WTC11 (cell line): ENCODE results near the gene SMIM1. TPM values are rescaled to one million over a fixed set of nuclear protein-coding genes. Genes with fewer than 3 reads are reported as not detected.

ENCODE experiments used
- ATAC-seq: fragments of 200-7000 bp; cut with Tn5 transposase; 2 replicates; pipeline ENCODE4 v1.10.0; 2021; ENCODE audit warnings: mild to moderate bottlenecking, moderate library complexity
- CTCF ChIA-PET: fragments of 300-600 bp; sonication (Branson Sonifier 250); formaldehyde crosslinking; loops from one replicate; lab custom pipeline; 2021; ENCODE audit warnings: antibody characterized with exemption; lab: Charles Lee
- POLR2A ChIA-PET: fragments of 350-600 bp; sonication (Branson Sonifier 250); formaldehyde crosslinking; loops from one replicate; lab custom pipeline; 2021; ENCODE audit warnings: antibody characterized with exemption; lab: Charles Lee
- DNase-seq: peaks from one replicate; pipeline ENCODE4 v3.0.0; 2021; ENCODE audit warnings: low spot score
- H3K27ac Mint-ChIP-seq: 2 replicates; pipeline ENCODE4 v1.8.0; 2021; ENCODE audit warnings: mixed read lengths
- H3K27me3 Mint-ChIP-seq: 2 replicates; pipeline ENCODE4 v1.8.0; 2021; ENCODE audit warnings: low read depth, mild to moderate bottlenecking, moderate library complexity, mixed read lengths
- H3K36me3 Mint-ChIP-seq: 2 replicates; pipeline ENCODE4 v1.8.0; 2021; ENCODE audit warnings: mixed read lengths
- H3K4me1 Mint-ChIP-seq: 2 replicates; pipeline ENCODE4 v1.8.0; 2022; ENCODE audit warnings: mixed read lengths
- H3K4me3 Mint-ChIP-seq: 2 replicates; pipeline ENCODE4 v1.8.0; 2021; ENCODE audit warnings: mild to moderate bottlenecking, moderate library complexity, mixed read lengths
- H3K9me3 Mint-ChIP-seq: 2 replicates; pipeline ENCODE4 v1.8.0; 2021; ENCODE audit warnings: mixed read lengths
- ATF1 ChIP-seq: sonication (generic); formaldehyde crosslinking; IDR thresholded peaks from 2 replicates; pipeline ENCODE4 v1.8.1; 2023; ENCODE audit warnings: mild to moderate bottlenecking, moderate library complexity, missing genetic modification reagents
- ATF6 ChIP-seq: sonication (generic); formaldehyde crosslinking; IDR thresholded peaks from 2 replicates; pipeline ENCODE4 v1.8.1; 2023; ENCODE audit warnings: mild to moderate bottlenecking, missing genetic modification reagents
- CBFB ChIP-seq: sonication (generic); formaldehyde crosslinking; IDR thresholded peaks from 2 replicates; pipeline ENCODE4 v1.8.1; 2022; ENCODE audit warnings: mild to moderate bottlenecking, low read depth, missing genetic modification reagents
- ETV6 ChIP-seq: sonication (generic); formaldehyde crosslinking; IDR thresholded peaks from 2 replicates; pipeline ENCODE4 v1.8.1; 2022; ENCODE audit warnings: mild to moderate bottlenecking, missing genetic modification reagents
- GRHL2 ChIP-seq: fragments of 250-450 bp; sonication (Bioruptor Pico); IDR thresholded peaks from 2 replicates; pipeline ENCODE4 v1.8.0; 2022; ENCODE audit warnings: mild to moderate bottlenecking, moderate library complexity; ENCODE audit not compliant: insufficient replicate concordance, severe bottlenecking
- GTF2I ChIP-seq: fragments of 250-450 bp; sonication (Bioruptor Pico); conservative IDR thresholded peaks from 2 replicates; pipeline ENCODE4 v1.4.0; 2021; ENCODE audit warnings: mild to moderate bottlenecking
- IRF2 ChIP-seq: sonication (generic); formaldehyde crosslinking; IDR thresholded peaks from 2 replicates; pipeline ENCODE4 v1.8.0; 2022; ENCODE audit warnings: low read depth, missing genetic modification reagents, borderline replicate concordance
- PRRX2 ChIP-seq: fragments of 250-450 bp; sonication (Bioruptor Pico); IDR thresholded peaks from 2 replicates; pipeline ENCODE4 v1.8.0; 2021; ENCODE audit warnings: mild to moderate bottlenecking
- SMAD3 ChIP-seq: sonication (generic); formaldehyde crosslinking; IDR thresholded peaks from 2 replicates; pipeline ENCODE4 v1.8.0; 2022; ENCODE audit warnings: missing genetic modification reagents, mild to moderate bottlenecking, borderline replicate concordance
- SMAD4 ChIP-seq: sonication (generic); formaldehyde crosslinking; IDR thresholded peaks from 2 replicates; pipeline ENCODE4 v1.8.0; 2022; ENCODE audit warnings: mild to moderate bottlenecking, missing genetic modification reagents
- SP1 ChIP-seq: sonication (generic); formaldehyde crosslinking; conservative IDR thresholded peaks from 2 replicates; pipeline ENCODE4 v1.8.1; 2022; ENCODE audit warnings: missing genetic modification reagents
- ZNF138 ChIP-seq: sonication (generic); formaldehyde crosslinking; conservative IDR thresholded peaks from 2 replicates; pipeline ENCODE4 v1.8.1; 2022; ENCODE audit warnings: mild to moderate bottlenecking, moderate library complexity, missing genetic modification reagents
- ZNF232 ChIP-seq: sonication (generic); formaldehyde crosslinking; IDR thresholded peaks from 2 replicates; pipeline ENCODE4 v1.8.0; 2022; ENCODE audit warnings: mild to moderate bottlenecking, missing genetic modification reagents
- ZNF263 ChIP-seq: sonication (generic); formaldehyde crosslinking; IDR thresholded peaks from 2 replicates; pipeline ENCODE4 v1.8.1; 2022; ENCODE audit warnings: low read depth, mild to moderate bottlenecking, moderate library complexity, missing genetic modification reagents
- total RNA-seq: library from RNA; stranded (reverse); gene quantifications from 3 replicates; pipeline ENCODE4 v1.2.3, GENCODE V29; 2021
- TF ChIP-seq, protein P1 (sequence below): sonication (generic); formaldehyde crosslinking; IDR thresholded peaks from 2 replicates; pipeline ENCODE4 v1.8.0; 2022; ENCODE audit warnings: mild to moderate bottlenecking, missing genetic modification reagents
- TF ChIP-seq, protein P2 (sequence below): sonication (generic); formaldehyde crosslinking; IDR thresholded peaks from 2 replicates; pipeline ENCODE4 v1.8.0; 2022; ENCODE audit warnings: mild to moderate bottlenecking, missing genetic modification reagents
- TF ChIP-seq, protein P3 (sequence below): sonication (generic); formaldehyde crosslinking; IDR thresholded peaks from 2 replicates; pipeline ENCODE4 v1.8.1; 2022; ENCODE audit warnings: low read depth, mild to moderate bottlenecking, moderate library complexity, missing genetic modification reagents, borderline replicate concordance
- TF ChIP-seq, protein P4 (sequence below): sonication (generic); formaldehyde crosslinking; IDR thresholded peaks from 2 replicates; pipeline ENCODE4 v1.8.1; 2022; ENCODE audit warnings: low read depth, missing genetic modification reagents, borderline replicate concordance

Gene SMIM1
- total RNA-seq, 1 experiment from 2014 or later = 10.2 TPM

DNA sequence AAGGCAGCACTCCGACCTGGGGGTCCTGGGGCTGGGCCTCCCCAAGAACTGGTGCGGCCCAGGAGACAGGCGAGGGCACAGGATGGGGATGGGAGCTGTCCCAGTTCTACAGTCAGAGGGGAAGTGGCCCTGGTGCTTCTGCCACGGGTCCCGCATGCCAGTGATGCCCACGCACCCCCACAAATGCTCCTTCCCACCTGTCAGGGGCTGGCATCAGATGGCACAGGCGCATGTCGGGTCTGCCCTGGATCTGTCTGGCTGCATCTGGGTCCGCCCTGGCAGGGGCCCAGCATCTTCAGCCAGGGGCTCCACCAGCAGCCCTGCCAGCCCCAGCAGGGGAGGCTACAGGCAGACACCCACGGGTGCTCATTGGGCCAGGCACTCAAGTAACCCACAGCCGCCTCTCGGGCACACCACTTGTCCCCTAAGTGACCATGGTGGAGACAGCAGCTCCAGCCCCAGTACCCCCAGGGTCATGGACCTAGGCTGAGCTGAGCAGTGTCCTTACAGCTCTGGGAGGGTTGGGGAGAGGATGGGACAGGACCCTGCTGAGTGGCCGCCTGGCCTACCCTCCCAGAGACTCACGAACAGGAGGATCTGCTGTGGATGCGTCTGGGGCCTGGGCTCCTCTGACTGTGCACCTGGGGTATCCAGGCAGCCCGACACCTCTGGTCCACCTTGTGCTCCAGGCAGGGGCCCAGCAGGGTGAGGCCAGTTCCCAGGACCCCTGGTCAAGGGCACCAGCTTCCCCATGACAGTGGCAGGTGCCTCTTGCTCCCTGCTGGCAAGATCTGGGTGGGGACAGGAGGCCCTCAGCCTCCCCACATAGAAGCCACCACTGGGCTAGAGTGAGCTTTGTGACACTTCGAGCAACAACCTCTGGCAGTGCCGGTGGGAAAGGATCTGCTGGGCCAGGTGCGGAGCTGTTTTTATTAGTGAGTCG lies 5.4 kb downstream of the SMIM1 start:
- ATAC-seq = no peak
- H3K27me3 Mint-ChIP-seq = no peaks in the 10 kb centered on the region
- H3K4me3 Mint-ChIP-seq = no peak overlapping the region
- no peaks in the 10 kb centered on the region for H3K9me3 Mint-ChIP-seq
- H3K4me1 Mint-ChIP-seq = peaks cover 15% of the 10 kb centered on the region
- H3K36me3 Mint-ChIP-seq = peaks cover 38% of the 10 kb centered on the region
- DNase-seq = no peak
- ChIA-PET POLR2A (interaction anchor here (0.6 to 1.2 kb wide), 2 partner anchors 14 to 1233 kb away, joined by 3 to 5 read pairs; no protein-coding TSS in a partner anchor), CTCF (interaction anchor here (0.6 to 2.5 kb wide), 5 partner anchors 16 to 1463 kb away, joined by 3 to 10 read pairs (median 3); no protein-coding TSS in a partner anchor)
- TF ChIP-seq, protein P1, sequence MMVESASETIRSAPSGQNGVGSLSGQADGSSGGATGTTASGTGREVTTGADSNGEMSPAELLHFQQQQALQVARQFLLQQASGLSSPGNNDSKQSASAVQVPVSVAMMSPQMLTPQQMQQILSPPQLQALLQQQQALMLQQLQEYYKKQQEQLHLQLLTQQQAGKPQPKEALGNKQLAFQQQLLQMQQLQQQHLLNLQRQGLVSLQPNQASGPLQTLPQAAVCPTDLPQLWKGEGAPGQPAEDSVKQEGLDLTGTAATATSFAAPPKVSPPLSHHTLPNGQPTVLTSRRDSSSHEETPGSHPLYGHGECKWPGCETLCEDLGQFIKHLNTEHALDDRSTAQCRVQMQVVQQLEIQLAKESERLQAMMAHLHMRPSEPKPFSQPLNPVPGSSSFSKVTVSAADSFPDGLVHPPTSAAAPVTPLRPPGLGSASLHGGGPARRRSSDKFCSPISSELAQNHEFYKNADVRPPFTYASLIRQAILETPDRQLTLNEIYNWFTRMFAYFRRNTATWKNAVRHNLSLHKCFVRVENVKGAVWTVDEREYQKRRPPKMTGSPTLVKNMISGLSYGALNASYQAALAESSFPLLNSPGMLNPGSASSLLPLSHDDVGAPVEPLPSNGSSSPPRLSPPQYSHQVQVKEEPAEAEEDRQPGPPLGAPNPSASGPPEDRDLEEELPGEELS = no peak
- TF ChIP-seq SMAD3 (CRISPR knock-in tag) (no peak), PRRX2 (CRISPR knock-in tag) (no peak), SMAD4 (CRISPR knock-in tag) (no peak), ZNF138 (no peak)
- TF ChIP-seq, protein P2, sequence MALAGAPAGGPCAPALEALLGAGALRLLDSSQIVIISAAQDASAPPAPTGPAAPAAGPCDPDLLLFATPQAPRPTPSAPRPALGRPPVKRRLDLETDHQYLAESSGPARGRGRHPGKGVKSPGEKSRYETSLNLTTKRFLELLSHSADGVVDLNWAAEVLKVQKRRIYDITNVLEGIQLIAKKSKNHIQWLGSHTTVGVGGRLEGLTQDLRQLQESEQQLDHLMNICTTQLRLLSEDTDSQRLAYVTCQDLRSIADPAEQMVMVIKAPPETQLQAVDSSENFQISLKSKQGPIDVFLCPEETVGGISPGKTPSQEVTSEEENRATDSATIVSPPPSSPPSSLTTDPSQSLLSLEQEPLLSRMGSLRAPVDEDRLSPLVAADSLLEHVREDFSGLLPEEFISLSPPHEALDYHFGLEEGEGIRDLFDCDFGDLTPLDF (CRISPR knock-in tag) = no peak
- no peak overlapping the region for H3K27ac Mint-ChIP-seq

GRCh38 chr1:3778590-3779264 lies 6.2 kb downstream of the SMIM1 start:
- DNase-seq (no peak), ATAC-seq (no peak)
- peaks cover 10% of the 10 kb centered on the region for H3K4me1 Mint-ChIP-seq
- no peak overlapping the region for H3K27ac Mint-ChIP-seq
- H3K36me3 Mint-ChIP-seq = peaks cover 44% of the 10 kb centered on the region
- no peaks in the 10 kb centered on the region for H3K27me3 Mint-ChIP-seq
- H3K9me3 Mint-ChIP-seq = no peaks in the 10 kb centered on the region
- CTCF ChIA-PET = interaction anchor here (0.7 to 2.5 kb wide), 4 partner anchors 15 to 1463 kb away, joined by 3 to 10 read pairs (median 4); no protein-coding TSS in a partner anchor
- POLR2A ChIA-PET = interaction anchor here (0.6 to 1.2 kb wide), 2 partner anchors 13 to 1234 kb away, joined by 3 to 5 read pairs; no protein-coding TSS in a partner anchor
- no peak overlapping the region for H3K4me3 Mint-ChIP-seq
- TF ChIP-seq ZNF263 (no peak), ETV6 (no peak), IRF2 (CRISPR knock-in tag) (no peak), GTF2I (CRISPR knock-in tag) (no peak), ATF6 (CRISPR knock-in tag) (no peak), GRHL2 (CRISPR knock-in tag) (no peak), CBFB (CRISPR knock-in tag) (no peak), ATF1 (CRISPR knock-in tag) (no peak), SP1 (CRISPR knock-in tag) (no peak), ZNF232 (CRISPR knock-in tag) (no peak)
- TF ChIP-seq, protein P3, sequence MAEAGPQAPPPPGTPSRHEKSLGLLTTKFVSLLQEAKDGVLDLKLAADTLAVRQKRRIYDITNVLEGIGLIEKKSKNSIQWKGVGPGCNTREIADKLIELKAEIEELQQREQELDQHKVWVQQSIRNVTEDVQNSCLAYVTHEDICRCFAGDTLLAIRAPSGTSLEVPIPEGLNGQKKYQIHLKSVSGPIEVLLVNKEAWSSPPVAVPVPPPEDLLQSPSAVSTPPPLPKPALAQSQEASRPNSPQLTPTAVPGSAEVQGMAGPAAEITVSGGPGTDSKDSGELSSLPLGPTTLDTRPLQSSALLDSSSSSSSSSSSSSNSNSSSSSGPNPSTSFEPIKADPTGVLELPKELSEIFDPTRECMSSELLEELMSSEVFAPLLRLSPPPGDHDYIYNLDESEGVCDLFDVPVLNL = no peak
- TF ChIP-seq, protein P4, sequence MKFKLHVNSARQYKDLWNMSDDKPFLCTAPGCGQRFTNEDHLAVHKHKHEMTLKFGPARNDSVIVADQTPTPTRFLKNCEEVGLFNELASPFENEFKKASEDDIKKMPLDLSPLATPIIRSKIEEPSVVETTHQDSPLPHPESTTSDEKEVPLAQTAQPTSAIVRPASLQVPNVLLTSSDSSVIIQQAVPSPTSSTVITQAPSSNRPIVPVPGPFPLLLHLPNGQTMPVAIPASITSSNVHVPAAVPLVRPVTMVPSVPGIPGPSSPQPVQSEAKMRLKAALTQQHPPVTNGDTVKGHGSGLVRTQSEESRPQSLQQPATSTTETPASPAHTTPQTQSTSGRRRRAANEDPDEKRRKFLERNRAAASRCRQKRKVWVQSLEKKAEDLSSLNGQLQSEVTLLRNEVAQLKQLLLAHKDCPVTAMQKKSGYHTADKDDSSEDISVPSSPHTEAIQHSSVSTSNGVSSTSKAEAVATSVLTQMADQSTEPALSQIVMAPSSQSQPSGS (CRISPR knock-in tag) = no peak
- TF ChIP-seq, protein P2 (CRISPR knock-in tag) = no peak
